Measurements from ENCODE around the gene MTMR12. TPM values are rescaled to one million over a fixed set of nuclear protein-coding genes. Genes with fewer than 3 reads are reported as not detected.

MTMR12 gene
- total and polyA plus RNA-seq, 2 of the 13 experiments (the other 11 are each of a cell fraction or from before 2014, with no cell fraction given), result 23.4 to 36.6 TPM

DNA sequence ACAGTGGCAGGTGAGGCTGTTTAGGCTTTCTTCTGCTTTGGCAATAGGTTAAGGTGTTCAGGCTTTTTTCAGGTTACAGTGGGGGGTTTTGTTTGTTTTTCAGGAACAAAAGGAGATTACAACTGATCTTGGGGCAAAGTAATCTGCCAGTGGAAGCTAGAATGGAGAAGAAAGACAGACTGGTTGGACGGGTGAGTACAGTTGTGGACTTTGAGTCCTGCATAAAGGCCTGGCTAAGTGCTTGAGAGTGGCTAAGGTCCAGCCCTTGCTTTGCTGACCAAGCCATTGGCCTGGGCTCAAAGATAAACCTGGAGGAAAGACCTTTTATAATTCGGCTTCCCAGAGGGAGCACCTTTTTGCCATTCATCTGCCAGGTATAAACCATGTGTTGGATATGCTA, 63.1 kb downstream of the MTMR12 start (continued):
- TF ChIP-seq, protein P1, sequence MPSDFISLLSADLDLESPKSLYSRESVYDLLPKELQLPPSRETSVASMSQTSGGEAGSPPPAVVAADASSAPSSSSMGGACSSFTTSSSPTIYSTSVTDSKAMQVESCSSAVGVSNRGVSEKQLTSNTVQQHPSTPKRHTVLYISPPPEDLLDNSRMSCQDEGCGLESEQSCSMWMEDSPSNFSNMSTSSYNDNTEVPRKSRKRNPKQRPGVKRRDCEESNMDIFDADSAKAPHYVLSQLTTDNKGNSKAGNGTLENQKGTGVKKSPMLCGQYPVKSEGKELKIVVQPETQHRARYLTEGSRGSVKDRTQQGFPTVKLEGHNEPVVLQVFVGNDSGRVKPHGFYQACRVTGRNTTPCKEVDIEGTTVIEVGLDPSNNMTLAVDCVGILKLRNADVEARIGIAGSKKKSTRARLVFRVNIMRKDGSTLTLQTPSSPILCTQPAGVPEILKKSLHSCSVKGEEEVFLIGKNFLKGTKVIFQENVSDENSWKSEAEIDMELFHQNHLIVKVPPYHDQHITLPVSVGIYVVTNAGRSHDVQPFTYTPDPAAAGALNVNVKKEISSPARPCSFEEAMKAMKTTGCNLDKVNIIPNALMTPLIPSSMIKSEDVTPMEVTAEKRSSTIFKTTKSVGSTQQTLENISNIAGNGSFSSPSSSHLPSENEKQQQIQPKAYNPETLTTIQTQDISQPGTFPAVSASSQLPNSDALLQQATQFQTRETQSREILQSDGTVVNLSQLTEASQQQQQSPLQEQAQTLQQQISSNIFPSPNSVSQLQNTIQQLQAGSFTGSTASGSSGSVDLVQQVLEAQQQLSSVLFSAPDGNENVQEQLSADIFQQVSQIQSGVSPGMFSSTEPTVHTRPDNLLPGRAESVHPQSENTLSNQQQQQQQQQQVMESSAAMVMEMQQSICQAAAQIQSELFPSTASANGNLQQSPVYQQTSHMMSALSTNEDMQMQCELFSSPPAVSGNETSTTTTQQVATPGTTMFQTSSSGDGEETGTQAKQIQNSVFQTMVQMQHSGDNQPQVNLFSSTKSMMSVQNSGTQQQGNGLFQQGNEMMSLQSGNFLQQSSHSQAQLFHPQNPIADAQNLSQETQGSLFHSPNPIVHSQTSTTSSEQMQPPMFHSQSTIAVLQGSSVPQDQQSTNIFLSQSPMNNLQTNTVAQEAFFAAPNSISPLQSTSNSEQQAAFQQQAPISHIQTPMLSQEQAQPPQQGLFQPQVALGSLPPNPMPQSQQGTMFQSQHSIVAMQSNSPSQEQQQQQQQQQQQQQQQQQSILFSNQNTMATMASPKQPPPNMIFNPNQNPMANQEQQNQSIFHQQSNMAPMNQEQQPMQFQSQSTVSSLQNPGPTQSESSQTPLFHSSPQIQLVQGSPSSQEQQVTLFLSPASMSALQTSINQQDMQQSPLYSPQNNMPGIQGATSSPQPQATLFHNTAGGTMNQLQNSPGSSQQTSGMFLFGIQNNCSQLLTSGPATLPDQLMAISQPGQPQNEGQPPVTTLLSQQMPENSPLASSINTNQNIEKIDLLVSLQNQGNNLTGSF (CRISPR knock-in tag; IDR thresholded peaks at IDR 0.05), result no peak
- TF ChIP-seq U2AF1 (optimal IDR thresholded peaks at IDR 0.05; ENCODE audit: low read depth, low read length), result no peak

- Histone ChIP-seq H3K9ac (ENCODE audit: insufficient read depth, low read depth, low read length) (no peak overlapping the region), H3K9me3 (ENCODE audit: low read length) (no peaks in the 10 kb centered on the region), H3K4me3 (replicated peaks in 1 of 3; ENCODE audit: insufficient read depth in 1 of 3, low read depth in 2 of 3, low read length in 3 of 3) (no peak overlapping the region), H3K36me3 (replicated peaks in 1 of 2; ENCODE audit: control insufficient read depth in 1 of 2, insufficient read depth in 2 of 2, low read length in 2 of 2) (peaks cover 37 to 78% of the 10 kb centered on the region in 2 experiments), H3K4me2 (ENCODE audit: low read depth, low read length) (no peak overlapping the region), H3K27me3 (ENCODE audit: control insufficient read depth in 1 of 2, insufficient read depth in 2 of 2, low read length in 2 of 2) (no peaks in the 10 kb centered on the region), H3K4me1 (ENCODE audit: insufficient read depth, low read length) (peaks cover 30% of the 10 kb centered on the region), H3K27ac (ENCODE audit: extremely low read length, insufficient read depth, low read length) (no peak overlapping the region), H3K79me2 (ENCODE audit: insufficient read depth, low read length) (no peaks in the 10 kb centered on the region), H2AFZ (ENCODE audit: low read length) (no peak overlapping the region), H4K20me1 (ENCODE audit: insufficient read depth, low read length) (no peaks in the 10 kb centered on the region)
- ATAC-seq (no peak), FAIRE-seq (no peak), DNase-seq (ENCODE audit: low spot score) (peak; percentile 18)
- TF ChIP-seq HNF4A (CRISPR knock-in tag; IDR thresholded peaks at IDR 0.05) (peak; percentile 63), CREB1 (IDR thresholded peaks at IDR 0.05) (no peak), CREB1 (CRISPR knock-in tag; IDR thresholded peaks at IDR 0.05) (no peak), RCOR2 (CRISPR knock-in tag; IDR thresholded peaks at IDR 0.05) (0 out of 2 replicates have a peak, but pooled peaks have one; percentile 46), HDAC2 (CRISPR knock-in tag; IDR thresholded peaks at IDR 0.05) (peak; percentile 32; the same call in 1 of the 2 replicates), MAFG (CRISPR knock-in tag; IDR thresholded peaks at IDR 0.05) (no peak), ZNF709 (CRISPR knock-in tag; IDR thresholded peaks at IDR 0.05) (no peak), HOXA3 (CRISPR knock-in tag; IDR thresholded peaks at IDR 0.05) (peak; percentile 25; the same call in 1 of the 2 replicates), FOXA3 (CRISPR knock-in tag; IDR thresholded peaks at IDR 0.05) (0 out of 2 replicates have a peak, but pooled peaks have one; percentile 29), PPARG (CRISPR knock-in tag; conservative IDR thresholded peaks at IDR 0.05) (0 out of 2 replicates have a peak, but pooled peaks have one; percentile 31), FOXA1 (IDR thresholded peaks at IDR 0.05) (no peak), FOXA1 (CRISPR knock-in tag; IDR thresholded peaks at IDR 0.05) (peak; percentile 41; the same call in 1 of the 2 replicates), NR2F6 (IDR thresholded peaks at IDR 0.05) (no peak), NR2F6 (CRISPR knock-in tag; IDR thresholded peaks at IDR 0.05) (0 out of 2 replicates have a peak, but pooled peaks have one; percentile 22)
- TF ChIP-seq, protein P2, sequence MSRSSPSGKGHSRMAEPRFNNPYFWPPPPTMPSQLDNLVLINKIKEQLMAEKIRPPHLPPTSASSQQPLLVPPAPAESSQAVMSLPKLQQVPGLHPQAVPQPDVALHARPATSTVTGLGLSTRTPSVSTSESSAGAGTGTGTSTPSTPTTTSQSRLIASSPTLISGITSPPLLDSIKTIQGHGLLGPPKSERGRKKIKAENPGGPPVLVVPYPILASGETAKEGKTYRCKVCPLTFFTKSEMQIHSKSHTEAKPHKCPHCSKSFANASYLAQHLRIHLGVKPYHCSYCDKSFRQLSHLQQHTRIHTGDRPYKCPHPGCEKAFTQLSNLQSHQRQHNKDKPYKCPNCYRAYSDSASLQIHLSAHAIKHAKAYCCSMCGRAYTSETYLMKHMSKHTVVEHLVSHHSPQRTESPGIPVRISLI (CRISPR knock-in tag; IDR thresholded peaks at IDR 0.05; ENCODE audit: borderline replicate concordance), result peak; percentile 31; the same call in 1 of the 2 replicates
- TF ChIP-seq, protein P3, sequence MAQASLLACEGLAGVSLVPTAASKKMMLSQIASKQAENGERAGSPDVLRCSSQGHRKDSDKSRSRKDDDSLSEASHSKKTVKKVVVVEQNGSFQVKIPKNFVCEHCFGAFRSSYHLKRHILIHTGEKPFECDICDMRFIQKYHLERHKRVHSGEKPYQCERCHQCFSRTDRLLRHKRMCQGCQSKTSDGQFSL (CRISPR knock-in tag; IDR thresholded peaks at IDR 0.05), result no peak
- intact Hi-C loops (cut with micrococcal nuclease; ENCODE audit: unreplicated experiment), result no loop called here
- POLR2A ChIA-PET, result no interaction called here
- CTCF ChIA-PET (ENCODE audit: low intra/inter-chr PET ratio, low total read pairs), result no interaction called here
- BruUV-seq (replicated peaks), result no TSS peak
- in situ Hi-C loops (cut with HindIII; ENCODE audit: extremely low pct_ligation_motif_present, low pct_unique_long_range_greater_than_20kb), result no loop called here
- 85% methylated on average over 1 of the region's 1 CpG for WGBS (ENCODE audit: low lambda C conversion rate)
Observed at GRCh38 chr5:32245742-32246141, 67.0 kb downstream of the MTMR12 start.

All from HepG2 (cell line).